Right lobe of liver (tissue), 6 donors: ENCODE results near the gene CCHCR1. TPM values are rescaled to one million over a fixed set of nuclear protein-coding genes. Genes with fewer than 3 reads are reported as not detected.
A peak's percentile ranks its signal among the peaks of the same experiment; 100 is the strongest.
"Not testable (repeated sequence)": the region's sequence is repeated elsewhere in the genome, so short reads cannot be mapped to it uniquely, and the experiment has no call there.

Source experiments
- ATAC-seq, 4 donors: fragments of 200-7000 bp; cut with Tn5 transposase; one replicate each; pipeline ENCODE4 v1.9.1; 2020; ENCODE audit warnings: mild to moderate bottlenecking in 4 of 4, moderate library complexity in 4 of 4
- DNase-seq, 3 donors: peaks; one replicate each; pipeline ENCODE4 v3.0.0-alpha.2; 2020
- H3K27ac ChIP-seq, 3 donors: fragments of 200-600 bp; one replicate each; pipeline ENCODE4 v1.8.0; 2022
- H3K27me3 ChIP-seq, 2 donors: fragments of 200-600 bp; one replicate each; pipeline ENCODE4 v1.8.0; 2022
- H3K36me3 ChIP-seq, 4 donors: fragments of 200-600 bp; sonication (generic) in 1 of 4; one replicate each; pipeline versions ENCODE4 v1.5.1 to v1.8.0; 2017 to 2022; ENCODE audit warnings: control low read depth in 1 of 4
- H3K4me1 ChIP-seq, 4 donors: fragments of 200-600 bp; sonication (generic) in 1 of 4; one replicate each; pipeline versions ENCODE4 v1.5.1 to v1.8.0; 2017 to 2022; ENCODE audit warnings: control low read depth in 1 of 4
- H3K4me3 ChIP-seq, 3 donors: fragments of 200-600 bp; one replicate each; pipeline ENCODE4 v1.8.0; 2022
- H3K9me3 ChIP-seq, 4 donors: fragments of 200-600 bp; sonication (generic) in 1 of 4; one replicate each; pipeline versions ENCODE4 v1.5.1 to v1.8.0; 2017 to 2022; ENCODE audit warnings: control low read depth in 1 of 4
- POLR2A ChIP-seq: fragments of 450-650 bp; IDR thresholded peaks from one replicate; pipeline ENCODE4 v1.6.1; 2017; ENCODE audit warnings: antibody characterized with exemption, mild to moderate bottlenecking
- WGBS: methylation state at CpG from one replicate; pipeline ENCODE4 v1.1.6; 2018; ENCODE audit warnings: low coverage, low lambda C conversion rate; ENCODE audit not compliant: insufficient coverage; ENCODE audit errors: missing lambda C conversion rate; 5-methylcytosine and 5-hydroxymethylcytosine counted together
- intact Hi-C, 2 donors: fragments of 100-400 bp; cut with DNase I; formaldehyde crosslinking; loops; one replicate each; pipeline versions ENCODE4 v1.11.2 to v1.14.1; 2022
- total RNA-seq, 6 experiments: library from RNA; depleted of rRNA in 2 of 6; stranded (reverse); fragments of >200 nt in 2 of 6; fragmentation: NEBNext Ultra II Directional in 3 of 6; extraction: Animal tissue kit (Norgen Biotek cat#: 25700) in 3 of 6; gene quantifications; one replicate each; pipeline versions ENCODE4 v1.1.0 to v1.2.4, GENCODE V29; 2016 to 2023
- TF ChIP-seq, protein P1 (sequence below), 4 donors: fragments of 200-600 bp in 3 of 4; fragments of 450-650 bp in 1 of 4; IDR thresholded peaks; one replicate each; pipeline versions ENCODE4 v1.5.1 to v1.8.0; 2016 to 2022; ENCODE audit warnings: antibody characterized with exemption in 4 of 4, mild to moderate bottlenecking in 2 of 4
- donor health status: DM: no; HTN: yes; CAD: no.
- donor health status: DM: no; HTN: no; CAD: no.
- donor health status: DM: no; HTN: no; CAD: no.
- donor health status: DM: no; HTN: yes; CAD: no.
- donor health status: DM: no; HTN: yes; CAD: no.

CCHCR1 gene
- total RNA-seq, 6 experiments from 2014 or later, result 6.0 to 9.1 (median 8.0) TPM

DNA sequence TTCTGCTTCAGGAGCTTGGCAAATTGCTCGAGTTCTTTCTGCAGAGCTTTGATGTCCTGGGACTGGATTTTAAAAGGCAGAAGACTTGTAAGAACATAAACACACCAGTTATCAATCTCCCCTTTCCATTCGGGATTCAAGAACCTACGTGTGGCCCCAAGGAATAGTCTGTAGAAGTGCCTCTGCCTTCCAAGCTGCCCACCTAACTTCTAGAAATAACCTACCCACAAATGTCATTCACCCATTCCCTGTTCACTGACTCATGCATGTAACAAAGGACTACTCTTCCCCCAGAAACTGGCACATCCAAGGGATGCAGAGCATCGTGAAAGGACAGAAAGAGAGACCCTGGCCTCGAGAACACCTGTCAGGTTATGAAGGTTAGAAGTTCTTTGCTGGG, 8.4 kb upstream of the CCHCR1 start:
- TF ChIP-seq POLR2A, result no peak
- TF ChIP-seq, protein P1, sequence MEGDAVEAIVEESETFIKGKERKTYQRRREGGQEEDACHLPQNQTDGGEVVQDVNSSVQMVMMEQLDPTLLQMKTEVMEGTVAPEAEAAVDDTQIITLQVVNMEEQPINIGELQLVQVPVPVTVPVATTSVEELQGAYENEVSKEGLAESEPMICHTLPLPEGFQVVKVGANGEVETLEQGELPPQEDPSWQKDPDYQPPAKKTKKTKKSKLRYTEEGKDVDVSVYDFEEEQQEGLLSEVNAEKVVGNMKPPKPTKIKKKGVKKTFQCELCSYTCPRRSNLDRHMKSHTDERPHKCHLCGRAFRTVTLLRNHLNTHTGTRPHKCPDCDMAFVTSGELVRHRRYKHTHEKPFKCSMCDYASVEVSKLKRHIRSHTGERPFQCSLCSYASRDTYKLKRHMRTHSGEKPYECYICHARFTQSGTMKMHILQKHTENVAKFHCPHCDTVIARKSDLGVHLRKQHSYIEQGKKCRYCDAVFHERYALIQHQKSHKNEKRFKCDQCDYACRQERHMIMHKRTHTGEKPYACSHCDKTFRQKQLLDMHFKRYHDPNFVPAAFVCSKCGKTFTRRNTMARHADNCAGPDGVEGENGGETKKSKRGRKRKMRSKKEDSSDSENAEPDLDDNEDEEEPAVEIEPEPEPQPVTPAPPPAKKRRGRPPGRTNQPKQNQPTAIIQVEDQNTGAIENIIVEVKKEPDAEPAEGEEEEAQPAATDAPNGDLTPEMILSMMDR (IDR thresholded peaks at IDR 0.05), result no peak
- intact Hi-C loops, result no loop called here
- Histone ChIP-seq H3K27ac (no peak overlapping the region), H3K4me3 (no peak overlapping the region), H3K4me1 (peaks cover 0 to 3% (median 0%) of the 10 kb centered on the region in 4 donors), H3K36me3 (no peaks in the 10 kb centered on the region), H3K9me3 (no peaks in the 10 kb centered on the region), H3K27me3 (no peaks in the 10 kb centered on the region)
- DNase-seq (no peak), ATAC-seq (no peak)
- 87% methylated on average over 3 of the region's 5 CpGs for WGBS

DNA sequence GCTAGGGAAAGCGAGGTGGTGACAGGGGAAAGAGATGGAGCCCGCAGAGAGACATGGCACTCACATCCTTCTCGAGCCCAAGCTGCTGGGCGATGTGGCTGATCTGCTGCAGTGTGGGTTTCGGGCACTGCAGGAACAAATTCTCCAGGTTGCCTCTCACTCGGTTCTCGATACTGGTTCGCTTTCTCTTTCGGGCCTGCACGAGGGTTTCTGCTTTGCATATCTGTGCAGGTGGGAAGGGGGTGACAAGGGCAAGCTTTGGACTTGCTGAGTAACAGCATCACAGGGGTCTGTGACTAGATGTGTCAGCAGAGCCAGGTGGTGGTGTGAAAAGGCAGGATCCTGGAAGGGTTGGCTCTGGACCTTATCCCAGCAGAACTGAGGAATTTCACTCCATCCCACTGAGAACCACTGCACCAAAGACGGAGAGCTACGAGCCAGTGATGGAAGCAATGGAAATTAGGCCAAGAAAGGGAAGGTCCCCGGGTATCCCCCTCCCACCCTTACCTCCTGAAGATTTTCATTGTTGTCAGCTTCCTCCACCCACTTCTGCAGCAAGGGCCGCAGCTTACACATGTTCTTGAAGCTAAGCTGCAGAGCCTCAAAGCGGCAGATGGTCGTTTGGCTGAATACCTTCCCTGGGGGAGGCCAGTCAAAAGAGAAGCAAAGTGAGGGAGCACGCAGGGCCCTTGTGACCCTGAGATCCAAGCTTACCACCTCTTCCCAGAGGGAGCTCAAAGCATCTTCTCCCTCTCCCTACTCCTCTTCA, 7.6 kb upstream of the CCHCR1 start:
- ATAC-seq, H3K4me1 ChIP-seq, H3K36me3 ChIP-seq, DNase-seq, H3K9me3 ChIP-seq, intact Hi-C loops, H3K27ac ChIP-seq, H3K4me3 ChIP-seq, H3K27me3 ChIP-seq: not testable (repeated sequence)
- WGBS, result 90% methylated on average over 5 of the region's 17 CpGs

DNA sequence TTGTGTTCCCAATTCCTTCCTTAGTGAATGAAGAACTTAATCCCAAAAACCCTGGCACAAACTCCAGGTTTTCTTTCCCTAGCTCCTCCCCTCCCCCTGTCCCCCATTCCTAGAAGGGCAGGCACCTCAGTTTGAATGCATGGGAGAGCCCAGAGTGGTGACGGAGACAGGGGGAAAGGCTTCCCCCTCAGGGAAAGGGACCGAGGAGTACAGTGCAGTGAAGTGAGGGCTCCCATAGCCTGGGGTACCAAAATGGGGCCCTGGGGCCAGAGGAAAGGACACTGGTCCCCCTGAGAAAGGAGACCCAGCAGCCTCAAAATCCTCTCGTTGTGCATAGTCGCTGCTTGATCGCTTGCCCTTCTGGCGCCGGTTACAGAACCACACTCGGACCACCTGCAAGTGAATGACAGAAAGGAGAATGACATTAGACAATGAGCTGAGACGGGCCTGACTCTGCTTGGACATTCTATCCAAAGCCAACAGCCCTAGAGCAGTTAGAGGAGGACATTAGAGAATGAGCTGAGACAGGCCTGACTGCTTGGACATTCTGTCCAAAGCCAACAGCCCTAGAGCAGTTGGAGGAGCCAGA, 7.0 kb upstream of the CCHCR1 start:
- intact Hi-C loops, H3K27ac ChIP-seq, H3K27me3 ChIP-seq, H3K4me3 ChIP-seq, H3K9me3 ChIP-seq, H3K36me3 ChIP-seq, ATAC-seq, DNase-seq, H3K4me1 ChIP-seq: not testable (repeated sequence)
- no CpG with 5 or more reads among the region's 9 CpGs for WGBS

DNA sequence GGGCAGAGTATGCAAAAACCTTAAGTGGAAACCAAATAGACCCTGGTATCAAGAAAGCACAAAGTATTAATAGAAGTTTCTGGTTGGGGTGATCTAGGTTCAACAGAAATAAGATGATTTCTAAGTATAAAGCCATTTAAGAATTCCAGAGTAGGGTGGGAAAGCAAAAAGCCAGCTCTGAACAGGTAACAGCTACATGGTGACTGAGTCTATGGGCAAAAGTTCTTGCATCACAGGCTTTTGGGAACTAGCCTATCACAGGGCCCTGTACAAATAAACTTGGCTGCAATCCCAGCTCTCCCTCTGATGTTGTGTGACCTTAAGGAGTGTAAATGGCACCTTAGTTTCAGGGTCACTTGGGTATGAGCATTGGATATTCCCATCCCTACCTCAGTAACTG, 6.3 kb upstream of the CCHCR1 start:
- Histone ChIP-seq H3K9me3 (no peaks in the 10 kb centered on the region), H3K27ac (no peak overlapping the region), H3K27me3 (no peaks in the 10 kb centered on the region), H3K4me1 (peaks cover 0 to 3% (median 0%) of the 10 kb centered on the region in 4 donors), H3K36me3 (no peaks in the 10 kb centered on the region), H3K4me3 (no peak overlapping the region)
- intact Hi-C loops, result no loop called here
- DNase-seq, result no peak
- peak; percentile 76 to 90 (median 79) for ATAC-seq
- TF ChIP-seq, protein P1 (IDR thresholded peaks at IDR 0.05), result no peak
- no peak for TF ChIP-seq POLR2A

DNA sequence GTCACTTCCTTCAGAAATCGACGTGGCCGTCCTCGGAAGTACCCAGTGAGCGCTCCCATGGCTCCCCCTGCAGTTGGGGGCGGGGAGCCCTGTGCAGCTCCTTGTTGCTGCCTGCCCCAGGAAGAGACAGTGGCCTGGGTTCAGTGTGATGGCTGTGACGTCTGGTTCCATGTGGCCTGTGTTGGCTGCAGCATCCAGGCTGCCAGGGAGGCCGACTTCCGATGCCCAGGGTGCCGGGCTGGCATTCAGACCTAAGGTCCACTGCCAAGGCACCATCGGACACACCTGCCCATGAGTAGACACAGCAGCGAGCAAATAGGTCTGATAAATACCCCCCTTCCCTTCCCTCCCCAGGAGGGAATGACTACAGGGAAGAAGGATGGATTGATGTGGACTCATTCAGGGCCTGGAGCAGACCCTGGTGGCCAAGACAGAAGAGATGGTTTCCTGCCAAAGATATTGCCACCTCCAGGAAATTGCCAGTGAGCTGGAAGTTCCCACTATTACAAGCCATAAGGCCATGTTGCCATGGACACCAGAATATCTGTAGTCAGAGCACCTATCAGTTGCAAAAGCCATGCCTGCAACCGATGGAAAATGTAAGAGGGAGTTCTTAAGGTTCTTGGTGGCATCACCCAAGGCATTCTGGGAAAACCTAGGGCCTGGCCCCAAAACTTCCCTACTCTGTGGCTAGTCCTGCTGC, 5.0 kb upstream of the CCHCR1 start:
- H3K4me3 ChIP-seq, result no peak overlapping the region
- peaks cover 0 to 3% (median 0%) of the 10 kb centered on the region in 4 donors for H3K4me1 ChIP-seq
- DNase-seq (no peak), ATAC-seq (no peak)
- TF ChIP-seq POLR2A, result no peak
- TF ChIP-seq, protein P1 (IDR thresholded peaks at IDR 0.05), result no peak
- H3K27ac ChIP-seq, result no peak overlapping the region
- H3K9me3 ChIP-seq, result no peaks in the 10 kb centered on the region
- intact Hi-C loops, result no loop called here
- WGBS, result 80% methylated on average over 1 of the region's 13 CpGs
- H3K36me3 ChIP-seq, result no peaks in the 10 kb centered on the region
- no peaks in the 10 kb centered on the region for H3K27me3 ChIP-seq
